Endothelial cell of umbilical vein (primary cell): Measurements from ENCODE around the gene MPP3. TPM values are rescaled to one million over a fixed set of nuclear protein-coding genes. Genes with fewer than 3 reads are reported as not detected.

ENCODE experiments used
- BruUV-seq: library from RNA; stranded (reverse); fragments of 400-500 nt; replicated peaks from 2 replicates; lab custom pipeline; 2021; lab: Mats Ljungman, UMichigan
- CTCF ChIA-PET: fragments of 300-600, 350-600 bp; sonication (Branson Sonifier 250); formaldehyde crosslinking; loops from one replicate; lab custom pipeline; 2021; ENCODE audit warnings: antibody characterized with exemption, inconsistent platforms; lab: Charles Lee
- POLR2A ChIA-PET: fragments of 300-600, 350-600 bp; sonication (Branson Sonifier 250); formaldehyde crosslinking; loops from one replicate; lab custom pipeline; 2021; ENCODE audit warnings: antibody characterized with exemption, inconsistent platforms; lab: Charles Lee
- DNase-seq: peaks from one replicate; pipeline ENCODE4 v3.0.0-alpha.2; 2011; ENCODE audit warnings: low read depth, low spot score
- FAIRE-seq: peaks from 2 replicates; lab custom pipeline; 2011; peaks lifted over from hg19 to GRCh38; lab: Jason Lieb, UNC
- H2AFZ ChIP-seq: 2 replicates; pipeline ENCODE4 v1.6.0; 2012; ENCODE audit warnings: low read depth, low read length, control low read depth, inconsistent platforms
- H3K27ac ChIP-seq: 2 replicates; pipeline ENCODE4 v1.5.1; 2011; ENCODE audit warnings: low read depth, mild to moderate bottlenecking, control low read depth, low read length, moderate library complexity; ENCODE audit not compliant: insufficient read depth
- H3K27me3 ChIP-seq, 2 experiments: 2 replicates each; pipeline versions ENCODE4 v1.6.0 to v1.6.1; 2011; ENCODE audit warnings: low read length in 2 of 2, mixed read lengths in 1 of 2; ENCODE audit not compliant: control insufficient read depth in 2 of 2, insufficient read depth in 2 of 2
- H3K36me3 ChIP-seq, 2 experiments: 2 replicates in 1 of 2; 3 replicates in 1 of 2; pipeline ENCODE4 v1.5.1; 2011; ENCODE audit warnings: low read length in 2 of 2, mild to moderate bottlenecking in 1 of 2, moderate library complexity in 1 of 2; ENCODE audit not compliant: control insufficient read depth in 2 of 2, insufficient read depth in 2 of 2; ENCODE audit errors: extremely low read depth in 1 of 2
- H3K4me1 ChIP-seq: 3 replicates; pipeline ENCODE4 v1.5.1; 2011; ENCODE audit warnings: mild to moderate bottlenecking, low read length; ENCODE audit not compliant: control insufficient read depth, insufficient read depth; ENCODE audit errors: extremely low read depth
- H3K4me2 ChIP-seq: 2 replicates; pipeline ENCODE4 v1.6.1; 2011; ENCODE audit warnings: low read length, control low read depth, mixed read lengths; ENCODE audit not compliant: insufficient read depth
- H3K4me3 ChIP-seq, 3 experiments: fragments of 200-600 bp in 1 of 3; sonication (generic), shearing (Covaris generic) in 1 of 3; replicated peaks in 1 of 3; 2 replicates each; pipeline ENCODE4 v1.5.1; 2011 to 2016; ENCODE audit warnings: control low read depth in 3 of 3, low read length in 3 of 3, mild to moderate bottlenecking in 2 of 3, inconsistent platforms in 1 of 3, low read depth in 1 of 3, moderate library complexity in 1 of 3; ENCODE audit not compliant: insufficient read depth in 1 of 3
- H3K79me2 ChIP-seq: 2 replicates; pipeline ENCODE4 v1.6.0; 2012; ENCODE audit warnings: low read length, inconsistent platforms; ENCODE audit not compliant: control insufficient read depth, insufficient read depth
- H3K9ac ChIP-seq: replicated peaks from 2 replicates; pipeline ENCODE3; 2011; ENCODE audit warnings: low read length, control low read depth; ENCODE audit not compliant: insufficient read depth; ENCODE audit errors: extremely low read depth
- H3K9me1 ChIP-seq: replicated peaks from 3 replicates; pipeline ENCODE4 v1.6.0; 2011; ENCODE audit warnings: mild to moderate bottlenecking, low read length; ENCODE audit not compliant: control insufficient read depth, insufficient read depth; ENCODE audit errors: extremely low read depth
- H3K9me3 ChIP-seq: replicated peaks from 2 replicates; pipeline ENCODE4 v1.5.1; 2012; ENCODE audit warnings: low read length, inconsistent platforms; ENCODE audit not compliant: control insufficient read depth, insufficient read depth
- H4K20me1 ChIP-seq: replicated peaks from 2 replicates; pipeline ENCODE3; 2011; ENCODE audit warnings: mild to moderate bottlenecking, low read length; ENCODE audit not compliant: control insufficient read depth, insufficient read depth; ENCODE audit errors: extremely low read depth
- GATA2 ChIP-seq: IDR thresholded peaks from 2 replicates; pipeline ENCODE4 v1.7.0; 2011; ENCODE audit warnings: low read depth, mild to moderate bottlenecking, moderate library complexity, mixed read lengths, low read length; ENCODE audit not compliant: insufficient read length, insufficient read depth
- POLR2AphosphoS5 ChIP-seq: IDR thresholded peaks from 2 replicates; pipeline ENCODE4 v1.6.1; 2012; ENCODE audit warnings: low read depth, mild to moderate bottlenecking, control low read depth, low read length, moderate library complexity; ENCODE audit not compliant: insufficient read depth
- dilution Hi-C: fragments of 300-500 bp; cut with MboI; formaldehyde crosslinking; loops from one replicate; pipeline ENCODE4 v1.15.0; 2019; ENCODE audit warnings: low sequenced_read_pairs; ENCODE audit not compliant: extremely low pct_ligation_motif_present
- intact Hi-C: fragments of 100-400 bp; cut with micrococcal nuclease; formaldehyde crosslinking; loops from one replicate; pipeline ENCODE4 v1.10.0; 2022
- polyA plus RNA-seq, 4 experiments: library from polyadenylated mRNA; depleted of rRNA in 3 of 4; stranded (reverse) in 3 of 4; unstranded in 1 of 4; fragments of >200 nt; gene quantifications; 2 replicates each; pipeline versions ENCODE4 v1.2.1 to v1.2.3, GENCODE V29; 2011 to 2012; ENCODE audit warnings: missing spikeins in 1 of 4
- total RNA-seq: library from RNA; stranded (reverse); gene quantifications from 2 replicates; pipeline ENCODE4 v1.2.3, GENCODE V29; 2021
- TF ChIP-seq, protein P1 (sequence below): IDR thresholded peaks from 2 replicates; pipeline ENCODE4 v1.6.1; 2011; ENCODE audit not compliant: insufficient read depth, insufficient read length
- TF ChIP-seq, protein P2 (sequence below), 2 donors: IDR thresholded peaks; 1 replicate in 1 of 2; 2 replicates in 1 of 2; pipeline ENCODE4 v1.5.1; 2011; ENCODE audit warnings: low read length in 2 of 2, mild to moderate bottlenecking in 2 of 2, moderate library complexity in 2 of 2, control low read depth in 1 of 2, inconsistent platforms in 1 of 2, low read depth in 1 of 2; ENCODE audit not compliant: insufficient read depth in 1 of 2; ENCODE audit errors: extremely low read depth in 1 of 2

Gene MPP3
- total and polyA plus RNA-seq, 2 donors (not counting 3 experiments of a cell fraction or from before 2014, with no cell fraction given) = 6.1 to 11.3 TPM

DNA sequence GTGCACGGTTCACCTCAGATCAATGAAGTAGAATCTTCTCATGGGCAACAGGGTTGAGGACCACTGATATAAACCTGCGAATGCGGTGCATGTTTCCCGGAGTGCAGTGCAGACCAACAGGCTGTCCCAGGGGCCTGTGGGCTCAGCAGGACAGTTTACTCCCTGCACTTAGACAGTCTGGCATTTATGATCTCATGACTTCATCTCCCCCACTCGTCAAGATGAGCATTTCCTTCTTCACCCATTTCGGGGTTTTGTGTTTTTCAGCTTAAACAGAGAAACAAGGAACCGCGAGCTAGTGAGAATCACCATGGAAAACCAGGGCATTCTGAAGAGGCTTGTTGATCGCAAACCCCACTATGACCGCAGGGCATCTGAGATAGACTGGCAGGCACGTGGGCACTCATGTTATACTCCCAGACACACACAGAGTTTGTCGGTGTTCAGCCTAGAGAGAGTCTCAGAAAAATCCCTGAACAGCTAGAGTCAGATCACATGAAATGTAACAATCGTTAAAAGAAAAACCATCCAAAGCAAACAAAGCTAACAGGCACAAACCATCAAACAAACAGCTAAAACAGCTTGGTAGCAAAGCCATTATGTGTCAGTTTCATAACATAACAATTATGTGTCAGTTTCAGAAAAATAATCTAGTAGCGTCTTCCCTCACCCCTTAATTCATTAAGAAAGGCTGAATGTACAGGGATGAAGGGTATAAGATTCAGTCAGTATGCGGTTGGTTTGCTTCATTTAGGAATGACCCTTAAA, 49.8 kb downstream of the MPP3 start:
- no TSS peak for BruUV-seq
- Histone ChIP-seq H3K36me3 (no peaks in the 10 kb centered on the region), H3K4me2 (no peak overlapping the region), H3K4me1 (peaks cover 22% of the 10 kb centered on the region), H3K27me3 (peaks cover 0 to 3% of the 10 kb centered on the region in 2 experiments), H3K79me2 (no peaks in the 10 kb centered on the region), H3K9me1 (no peaks in the 10 kb centered on the region), H2AFZ (no peak overlapping the region), H3K9me3 (no peaks in the 10 kb centered on the region), H3K4me3 (no peak overlapping the region), H3K9ac (no peak overlapping the region), H3K27ac (no peak overlapping the region), H4K20me1 (no peaks in the 10 kb centered on the region)
- intact Hi-C loops = no loop called here
- DNase-seq (no peak), FAIRE-seq (no peak)
- ChIA-PET CTCF (interaction anchor here (0.9 to 1.4 kb wide), 3 partner anchors 16 to 63 kb away, joined by 3 to 6 read pairs (median 3); partner anchors contain the start of gene CD300LG), POLR2A (no interaction called here)
- TF ChIP-seq, protein P1, sequence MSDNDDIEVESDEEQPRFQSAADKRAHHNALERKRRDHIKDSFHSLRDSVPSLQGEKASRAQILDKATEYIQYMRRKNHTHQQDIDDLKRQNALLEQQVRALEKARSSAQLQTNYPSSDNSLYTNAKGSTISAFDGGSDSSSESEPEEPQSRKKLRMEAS = no peak
- TF ChIP-seq, protein P2, sequence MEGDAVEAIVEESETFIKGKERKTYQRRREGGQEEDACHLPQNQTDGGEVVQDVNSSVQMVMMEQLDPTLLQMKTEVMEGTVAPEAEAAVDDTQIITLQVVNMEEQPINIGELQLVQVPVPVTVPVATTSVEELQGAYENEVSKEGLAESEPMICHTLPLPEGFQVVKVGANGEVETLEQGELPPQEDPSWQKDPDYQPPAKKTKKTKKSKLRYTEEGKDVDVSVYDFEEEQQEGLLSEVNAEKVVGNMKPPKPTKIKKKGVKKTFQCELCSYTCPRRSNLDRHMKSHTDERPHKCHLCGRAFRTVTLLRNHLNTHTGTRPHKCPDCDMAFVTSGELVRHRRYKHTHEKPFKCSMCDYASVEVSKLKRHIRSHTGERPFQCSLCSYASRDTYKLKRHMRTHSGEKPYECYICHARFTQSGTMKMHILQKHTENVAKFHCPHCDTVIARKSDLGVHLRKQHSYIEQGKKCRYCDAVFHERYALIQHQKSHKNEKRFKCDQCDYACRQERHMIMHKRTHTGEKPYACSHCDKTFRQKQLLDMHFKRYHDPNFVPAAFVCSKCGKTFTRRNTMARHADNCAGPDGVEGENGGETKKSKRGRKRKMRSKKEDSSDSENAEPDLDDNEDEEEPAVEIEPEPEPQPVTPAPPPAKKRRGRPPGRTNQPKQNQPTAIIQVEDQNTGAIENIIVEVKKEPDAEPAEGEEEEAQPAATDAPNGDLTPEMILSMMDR (IDR thresholded peaks at IDR 0.05; ENCODE audit: extremely low read depth in 1 of 2, insufficient read depth in 1 of 2, low read depth in 1 of 2, low read length in 2 of 2) = no peak
- no peak for TF ChIP-seq GATA2
- no peak for TF ChIP-seq POLR2AphosphoS5
- dilution Hi-C loops = no loop called here
